ENCODE measurements around the gene RPUSD1.
"Not testable (repeated sequence)": the region's sequence is repeated elsewhere in the genome, so short reads cannot be mapped to it uniquely, and the experiment has no call there.

The RPUSD1 gene, protein sequence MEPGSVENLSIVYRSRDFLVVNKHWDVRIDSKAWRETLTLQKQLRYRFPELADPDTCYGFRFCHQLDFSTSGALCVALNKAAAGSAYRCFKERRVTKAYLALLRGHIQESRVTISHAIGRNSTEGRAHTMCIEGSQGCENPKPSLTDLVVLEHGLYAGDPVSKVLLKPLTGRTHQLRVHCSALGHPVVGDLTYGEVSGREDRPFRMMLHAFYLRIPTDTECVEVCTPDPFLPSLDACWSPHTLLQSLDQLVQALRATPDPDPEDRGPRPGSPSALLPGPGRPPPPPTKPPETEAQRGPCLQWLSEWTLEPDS

DNA sequence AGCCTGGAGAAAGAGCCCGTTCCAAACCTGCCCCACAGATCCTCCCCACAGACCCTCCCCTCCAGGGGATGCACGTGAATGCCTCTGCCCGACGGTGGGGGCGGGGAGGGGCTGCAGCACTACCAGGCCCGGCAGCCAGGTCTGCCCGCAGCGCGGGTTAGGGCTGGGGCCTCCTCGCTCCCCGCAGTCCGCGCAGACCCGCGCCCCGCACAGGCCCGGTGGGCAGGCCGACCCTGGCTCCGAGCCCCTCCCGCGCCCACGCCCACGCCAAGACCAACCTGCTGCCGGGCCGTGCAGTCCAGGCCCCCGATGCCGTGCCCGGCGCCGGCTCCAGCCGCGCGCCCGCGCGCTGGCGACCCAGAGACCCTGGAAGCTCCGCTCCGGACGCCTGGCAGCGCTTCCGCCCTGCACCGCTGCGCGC, at the start of gene RPUSD1:
Gene RPUSD1 (minus strand): TSS at position 404 of the 421 bp plus-strand sequence. CDS start 644 bp downstream, outside the sequence.
- Histone ChIP-seq H3K36me3 (replicated peaks) (peaks cover 16% of the 10 kb centered on the region), H3K27me3 (replicated peaks) (no peaks in the 10 kb centered on the region), H3K4me3 (ENCODE audit: low read depth, low read length) (peak within 1 kb of the TSS; percentile 89), H3K27ac (peak within 1 kb of the TSS; percentile 49)
- TF ChIP-seq CTCF (IDR thresholded peaks at IDR 0.05; ENCODE audit: low read depth, low read length, missing control alignments) = peak; percentile 7
- in situ Hi-C loops (cut with HindIII; ENCODE audit: low pct_ligation_motif_present, low sequenced_read_pairs) = no loop called here
- no peak for DNase-seq

GRCh38 chr16:836822-837221, 48.6 kb upstream of the RPUSD1 start:
- DNase-seq; H3K27ac ChIP-seq; H3K27me3 ChIP-seq (replicated peaks); H3K4me3 ChIP-seq (ENCODE audit: low read depth, low read length); H3K36me3 ChIP-seq (replicated peaks): not testable (repeated sequence)
- in situ Hi-C loops (cut with HindIII; ENCODE audit: low pct_ligation_motif_present, low sequenced_read_pairs) = loop anchor here (25.0 kb wide), 1 partner anchor 150 kb away; the partner anchor contains the start of gene SOX8

GRCh38 chr16:836221-836620, 48.0 kb upstream of the RPUSD1 start:
- H3K4me3 ChIP-seq (ENCODE audit: low read depth, low read length) = no peak overlapping the region
- no peaks in the 10 kb centered on the region for H3K36me3 ChIP-seq (replicated peaks)
- no peaks in the 10 kb centered on the region for H3K27me3 ChIP-seq (replicated peaks)
- H3K27ac ChIP-seq = no peak overlapping the region
- in situ Hi-C loops (cut with HindIII; ENCODE audit: low pct_ligation_motif_present, low sequenced_read_pairs) = loop anchor here (25.0 kb wide), 1 partner anchor 151 kb away; the partner anchor contains the start of gene SOX8
- no peak for DNase-seq
- TF ChIP-seq CTCF (IDR thresholded peaks at IDR 0.05; ENCODE audit: low read depth, low read length, missing control alignments) = no peak

GRCh38 chr16:835373-835772, 47.2 kb upstream of the RPUSD1 start:
- DNase-seq = no peak
- no peak for TF ChIP-seq CTCF (IDR thresholded peaks at IDR 0.05; ENCODE audit: low read depth, low read length, missing control alignments)
- in situ Hi-C loops (cut with HindIII; ENCODE audit: low pct_ligation_motif_present, low sequenced_read_pairs) = loop anchor here (25.0 kb wide), 1 partner anchor 152 kb away; the partner anchor contains the start of gene SOX8
- Histone ChIP-seq H3K4me3 (ENCODE audit: low read depth, low read length) (no peak overlapping the region), H3K27me3 (replicated peaks) (no peaks in the 10 kb centered on the region), H3K27ac (no peak overlapping the region), H3K36me3 (replicated peaks) (no peaks in the 10 kb centered on the region)

- Histone ChIP-seq H3K27me3 (replicated peaks) (no peaks in the 10 kb centered on the region), H3K36me3 (replicated peaks) (no peaks in the 10 kb centered on the region), H3K4me3 (ENCODE audit: low read depth, low read length) (no peak overlapping the region), H3K27ac (no peak overlapping the region)
- TF ChIP-seq CTCF (IDR thresholded peaks at IDR 0.05; ENCODE audit: low read depth, low read length, missing control alignments) = no peak
- no peak for DNase-seq
- in situ Hi-C loops (cut with HindIII; ENCODE audit: low pct_ligation_motif_present, low sequenced_read_pairs) = loop anchor here (25.0 kb wide), 1 partner anchor 154 kb away; the partner anchor contains the start of gene SOX8
These were observed 45.2 kb upstream of the RPUSD1 start for GRCh38 chr16:833411-833810.

DNA sequence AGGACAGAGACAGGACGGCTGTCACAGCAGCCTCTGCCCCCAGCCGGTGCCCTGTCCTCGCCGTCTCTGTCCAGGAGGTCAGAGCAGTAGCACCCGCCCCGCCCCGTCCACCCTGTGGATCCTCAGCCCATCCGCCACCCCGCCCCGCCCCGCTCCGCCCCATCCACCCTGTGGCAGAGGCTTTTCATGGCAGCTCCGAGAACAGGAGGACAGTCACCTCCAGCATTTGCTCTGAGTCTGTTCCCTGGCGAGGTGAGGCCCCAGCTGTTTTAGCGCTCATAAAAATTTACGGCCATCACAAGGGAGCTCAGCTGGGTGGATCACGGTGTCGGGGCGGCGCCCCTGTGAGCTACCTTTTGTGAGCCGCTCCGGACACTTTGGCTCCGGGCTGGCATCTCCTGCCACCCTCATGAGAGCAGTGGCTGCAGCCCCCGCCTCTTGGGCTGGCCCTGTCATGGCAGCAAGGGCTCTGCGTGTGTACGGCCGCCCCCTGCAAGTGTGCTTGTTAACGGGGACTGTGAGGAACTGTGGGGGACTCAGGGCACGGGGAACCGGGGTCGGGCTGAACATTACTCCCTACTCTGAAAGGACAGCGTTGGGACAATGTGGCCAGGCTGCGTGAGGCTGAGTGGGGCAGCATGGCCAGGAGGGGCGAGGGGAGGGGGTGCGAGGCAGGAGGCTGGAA, 44.6 kb upstream of the RPUSD1 start:
- Histone ChIP-seq H3K4me3 (ENCODE audit: low read depth, low read length) (no peak overlapping the region), H3K36me3 (replicated peaks) (no peaks in the 10 kb centered on the region), H3K27me3 (replicated peaks) (no peaks in the 10 kb centered on the region), H3K27ac (no peak overlapping the region)
- TF ChIP-seq CTCF (IDR thresholded peaks at IDR 0.05; ENCODE audit: low read depth, low read length, missing control alignments) = no peak
- in situ Hi-C loops (cut with HindIII; ENCODE audit: low pct_ligation_motif_present, low sequenced_read_pairs) = loop anchor here (25.0 kb wide), 1 partner anchor 155 kb away; the partner anchor contains the start of gene SOX8
- no peak for DNase-seq

All from brain microvascular endothelial cell (primary cell).